Ovary (tissue), 3 donors: ENCODE results near the gene OSER1.

Experiments used
- CTCF ChIP-seq, 3 donors: fragments of 450-650 bp in 2 of 3; fragments of 200-600 bp in 1 of 3; IDR thresholded peaks; one replicate each; pipeline versions ENCODE4 v1.5.1 to v1.8.0; 2016 to 2022; ENCODE audit warnings: antibody characterized with exemption in 3 of 3, mild to moderate bottlenecking in 1 of 3
- EP300 ChIP-seq: sonication (generic); formaldehyde crosslinking; IDR thresholded peaks from one replicate; pipeline ENCODE4 v1.6.1; 2017; ENCODE audit warnings: antibody characterized with exemption
- donor health status: DM: no; HTN: no; CAD: no.

GRCh38 chr20:44166477-44166876 is 44.1 kb downstream of the OSER1 start:
- no peak for TF ChIP-seq CTCF (IDR thresholded peaks at IDR 0.05)
- TF ChIP-seq EP300, result no peak
